Sigmoid colon (tissue), 7 donors: ENCODE results near the gene GIMAP7. TPM values are rescaled to one million over a fixed set of nuclear protein-coding genes. Genes with fewer than 3 reads are reported as not detected.

ENCODE experiments used
- DNase-seq: peaks from one replicate; pipeline ENCODE4 v3.0.0-alpha.2; 2019
- H3K27ac ChIP-seq, 4 donors: fragments of 200-600 bp; sonication (generic); one replicate each; pipeline ENCODE4 v1.5.1; 2016 to 2019; ENCODE audit warnings: mild to moderate bottlenecking in 1 of 4
- H3K27me3 ChIP-seq, 3 donors: fragments of 200-600 bp; sonication (generic); one replicate each; pipeline ENCODE4 v1.5.1; 2019; ENCODE audit warnings: mild to moderate bottlenecking in 1 of 3
- H3K36me3 ChIP-seq, 4 donors: fragments of 200-600 bp; sonication (generic); one replicate each; pipeline ENCODE4 v1.5.1; 2016 to 2019
- H3K4me1 ChIP-seq, 4 donors: fragments of 200-600 bp; sonication (generic); one replicate each; pipeline ENCODE4 v1.5.1; 2017 to 2019
- H3K4me3 ChIP-seq, 4 donors: fragments of 200-600 bp; sonication (generic); one replicate each; pipeline ENCODE4 v1.5.1; 2017 to 2019; ENCODE audit warnings: mild to moderate bottlenecking in 2 of 4, moderate library complexity in 1 of 4
- H3K9me3 ChIP-seq, 4 donors: fragments of 200-600 bp in 3 of 4; sonication (generic) in 3 of 4; one replicate each; pipeline versions ENCODE4 v1.5.1 to v1.6.1; 2013 to 2019
- EP300 ChIP-seq, 4 donors: sonication (generic); formaldehyde crosslinking; IDR thresholded peaks; one replicate each; pipeline ENCODE4 v1.6.1; 2017; ENCODE audit warnings: antibody characterized with exemption in 4 of 4
- POLR2A ChIP-seq, 2 donors: fragments of 450-650 bp; IDR thresholded peaks; one replicate each; pipeline ENCODE4 v1.6.1; 2016; ENCODE audit warnings: antibody characterized with exemption in 2 of 2, mild to moderate bottlenecking in 2 of 2, moderate library complexity in 2 of 2
- POLR2AphosphoS5 ChIP-seq, 4 donors: sonication (generic); formaldehyde crosslinking; IDR thresholded peaks; one replicate each; pipeline ENCODE4 v1.6.1; 2017; ENCODE audit warnings: antibody characterized with exemption in 4 of 4
- WGBS, 2 donors: extraction: QIAGEN DNeasy Blood & Tissue Kit; methylation state at CpG; one replicate each; pipeline ENCODE4 v1.1.7; 2013; 5-methylcytosine and 5-hydroxymethylcytosine counted together
- intact Hi-C: fragments of 100-400 bp; cut with DNase I; formaldehyde crosslinking; loops from one replicate; pipeline ENCODE4 v1.15.1; 2023
- polyA plus RNA-seq, 3 donors: library from polyadenylated mRNA; stranded (reverse); fragments of 200-250 nt; gene quantifications; one replicate each; pipeline ENCODE4 v1.2.3, GENCODE V29; 2013
- total RNA-seq, 4 donors: library from RNA; depleted of rRNA; stranded (reverse); fragments of >200 nt; gene quantifications; one replicate each; pipeline ENCODE4 v1.1.0, GENCODE V29; 2016
- TF ChIP-seq, protein P1 (sequence below), 4 experiments: fragments of 450-650 bp in 3 of 4; fragments of 200-600 bp in 1 of 4; IDR thresholded peaks; one replicate each; pipeline ENCODE4 v1.5.1; 2016 to 2019; ENCODE audit warnings: antibody characterized with exemption in 4 of 4, mild to moderate bottlenecking in 3 of 4, moderate library complexity in 2 of 4
- donor health status: healthy with polysubstance abuse.
- donor health status: Bipolar disorder and iron deficiency.
- donor health status: healthy.

The GIMAP7 gene
- total RNA-seq (10 to 100 TPM; 10.0 to 15.1 (median 13.3) TPM), polyA plus RNA-seq (10 to 100 TPM in 2 of 3 donors, 1 to 10 TPM in 1; 8.6 to 42.9 (median 12.6) TPM)

DNA sequence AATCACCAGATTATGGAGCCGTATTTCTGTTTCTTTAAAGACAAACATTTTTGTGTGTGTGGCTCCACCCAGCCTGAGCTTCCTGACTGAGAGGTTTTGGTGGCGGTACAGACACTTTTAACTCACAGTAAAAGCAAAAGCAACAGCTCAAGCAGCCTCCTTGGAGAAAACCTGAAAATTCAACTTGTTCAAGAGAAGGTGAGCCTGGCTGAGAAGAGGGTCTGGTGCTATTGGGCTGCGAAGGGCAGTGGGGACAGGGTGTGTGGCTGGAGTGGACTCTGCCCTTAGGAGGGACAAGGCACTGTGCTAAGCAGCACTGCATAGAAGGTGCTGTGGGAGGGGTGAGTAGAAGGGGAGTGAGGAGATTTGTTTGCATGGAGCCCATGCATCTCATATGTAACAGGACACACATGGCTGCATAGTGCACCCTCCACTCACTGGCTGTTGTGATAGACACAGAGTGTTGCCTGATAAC, at the start of gene GIMAP7:
Gene GIMAP7 (plus strand): TSS at position 125 of the 475 bp plus-strand sequence. CDS start 5,103 bp downstream, outside the sequence.
- Histone ChIP-seq H3K4me1 (no peaks in the 10 kb centered on the region), H3K9me3 (no peaks in the 10 kb centered on the region), H3K36me3 (no peaks in the 10 kb centered on the region), H3K4me3 (peak within 1 kb of the TSS; percentile 8 to 38 (median 28)), H3K27ac (peak within 1 kb of the TSS; percentile 12 to 66 (median 50)), H3K27me3 (no peaks in the 10 kb centered on the region)
- 10 to 14% methylated on average over 3 of the region's 3 CpGs for WGBS, 2 donors
- intact Hi-C loops = no loop called here
- DNase-seq = no peak
- peak in 3 of 4 donors; percentile 19 to 35 (median 29) for TF ChIP-seq POLR2AphosphoS5 (IDR thresholded peaks at IDR 0.05)
- TF ChIP-seq POLR2A (IDR thresholded peaks at IDR 0.05) = peak in 1 of 2 donors; percentile 17
- TF ChIP-seq, protein P1, sequence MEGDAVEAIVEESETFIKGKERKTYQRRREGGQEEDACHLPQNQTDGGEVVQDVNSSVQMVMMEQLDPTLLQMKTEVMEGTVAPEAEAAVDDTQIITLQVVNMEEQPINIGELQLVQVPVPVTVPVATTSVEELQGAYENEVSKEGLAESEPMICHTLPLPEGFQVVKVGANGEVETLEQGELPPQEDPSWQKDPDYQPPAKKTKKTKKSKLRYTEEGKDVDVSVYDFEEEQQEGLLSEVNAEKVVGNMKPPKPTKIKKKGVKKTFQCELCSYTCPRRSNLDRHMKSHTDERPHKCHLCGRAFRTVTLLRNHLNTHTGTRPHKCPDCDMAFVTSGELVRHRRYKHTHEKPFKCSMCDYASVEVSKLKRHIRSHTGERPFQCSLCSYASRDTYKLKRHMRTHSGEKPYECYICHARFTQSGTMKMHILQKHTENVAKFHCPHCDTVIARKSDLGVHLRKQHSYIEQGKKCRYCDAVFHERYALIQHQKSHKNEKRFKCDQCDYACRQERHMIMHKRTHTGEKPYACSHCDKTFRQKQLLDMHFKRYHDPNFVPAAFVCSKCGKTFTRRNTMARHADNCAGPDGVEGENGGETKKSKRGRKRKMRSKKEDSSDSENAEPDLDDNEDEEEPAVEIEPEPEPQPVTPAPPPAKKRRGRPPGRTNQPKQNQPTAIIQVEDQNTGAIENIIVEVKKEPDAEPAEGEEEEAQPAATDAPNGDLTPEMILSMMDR (IDR thresholded peaks at IDR 0.05) = no peak
- no peak for TF ChIP-seq EP300 (IDR thresholded peaks at IDR 0.05)

DNA sequence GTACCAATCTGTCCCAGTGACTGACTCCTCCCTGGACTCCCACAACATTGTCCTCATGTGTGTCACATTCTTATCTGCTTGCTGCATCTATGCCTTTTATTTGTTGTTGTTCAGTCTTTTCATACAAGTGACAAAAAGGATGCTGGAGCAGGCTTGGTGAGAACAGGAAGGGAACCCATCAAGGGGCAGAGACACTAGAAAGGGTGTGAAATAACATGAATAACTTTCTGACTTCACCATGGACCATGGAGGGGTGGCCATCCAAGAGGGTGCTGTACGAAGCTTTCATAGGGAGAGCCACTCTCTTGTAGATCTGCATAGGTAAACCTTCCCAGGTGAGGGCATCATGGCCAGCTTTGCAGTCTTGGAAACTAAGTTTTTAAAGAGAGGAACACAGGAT, 49.7 kb upstream of the GIMAP7 start:
- peaks cover 0 to 10% (median 4%) of the 10 kb centered on the region in 4 donors for H3K9me3 ChIP-seq
- intact Hi-C loops = no loop called here
- H3K4me1 ChIP-seq = no peaks in the 10 kb centered on the region
- H3K36me3 ChIP-seq = no peaks in the 10 kb centered on the region
- TF ChIP-seq EP300 (IDR thresholded peaks at IDR 0.05) = no peak
- TF ChIP-seq, protein P1 (IDR thresholded peaks at IDR 0.05) = no peak
- TF ChIP-seq POLR2AphosphoS5 (IDR thresholded peaks at IDR 0.05) = no peak
- TF ChIP-seq POLR2A (IDR thresholded peaks at IDR 0.05) = no peak
- no peak overlapping the region for H3K4me3 ChIP-seq
- H3K27ac ChIP-seq = no peak overlapping the region
- DNase-seq = no peak
- WGBS, 2 donors = 87 to 94% methylated on average over 1 of the region's 1 CpG
- H3K27me3 ChIP-seq = no peaks in the 10 kb centered on the region

DNA sequence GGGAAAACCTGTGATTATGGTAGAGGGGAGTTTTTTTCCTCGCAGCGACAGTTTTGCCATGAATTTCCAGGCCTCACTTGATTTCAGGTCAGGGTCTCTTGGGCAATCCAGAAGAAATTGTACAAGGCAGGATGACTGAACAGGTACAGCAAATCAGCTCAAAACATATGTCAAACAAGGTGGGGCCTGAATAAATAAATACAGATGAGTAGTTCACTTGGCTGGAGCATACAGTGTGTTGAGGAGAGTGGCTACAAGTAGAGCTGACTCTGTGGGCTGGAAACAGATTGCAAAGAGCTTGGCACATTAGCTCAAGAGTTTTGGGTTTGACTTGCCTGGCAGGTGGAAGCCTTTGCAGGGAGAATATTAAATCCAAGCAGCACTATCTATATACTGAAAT, 49.3 kb upstream of the GIMAP7 start:
- H3K36me3 ChIP-seq = no peaks in the 10 kb centered on the region
- peaks cover 0 to 10% (median 2%) of the 10 kb centered on the region in 4 donors for H3K9me3 ChIP-seq
- DNase-seq = no peak
- TF ChIP-seq, protein P1 (IDR thresholded peaks at IDR 0.05) = no peak
- TF ChIP-seq EP300 (IDR thresholded peaks at IDR 0.05) (no peak), POLR2A (IDR thresholded peaks at IDR 0.05) (no peak), POLR2AphosphoS5 (IDR thresholded peaks at IDR 0.05) (no peak)
- no peak overlapping the region for H3K27ac ChIP-seq
- no peaks in the 10 kb centered on the region for H3K4me1 ChIP-seq
- H3K27me3 ChIP-seq = no peaks in the 10 kb centered on the region
- intact Hi-C loops = no loop called here
- no peak overlapping the region for H3K4me3 ChIP-seq
- 97 to 98% methylated on average over 2 of the region's 2 CpGs for WGBS, 2 donors

DNA sequence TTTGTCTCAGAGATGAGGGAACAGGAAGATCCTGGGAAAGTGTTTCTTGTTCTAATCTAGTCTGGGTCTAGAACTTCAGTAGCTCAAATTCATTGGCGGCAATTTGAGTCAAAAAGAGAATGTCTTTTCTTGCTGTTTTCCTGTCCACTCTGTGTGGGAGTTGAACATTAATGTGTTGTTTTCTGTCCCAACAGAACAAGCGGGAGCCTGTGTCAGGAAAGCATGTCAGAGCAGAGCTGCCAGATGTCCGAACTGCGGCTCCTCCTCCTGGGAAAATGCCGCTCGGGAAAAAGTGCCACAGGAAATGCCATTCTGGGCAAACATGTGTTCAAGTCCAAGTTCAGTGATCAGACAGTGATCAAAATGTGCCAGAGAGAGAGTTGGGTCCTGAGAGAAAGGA, 48.2 kb upstream of the GIMAP7 start:
- Histone ChIP-seq H3K4me3 (peak overlapping the region in 1 of 4 donors; percentile 23), H3K9me3 (peaks cover 0 to 6% (median 0%) of the 10 kb centered on the region in 4 donors), H3K27ac (peak overlapping the region in 1 of 4 donors; percentile 34), H3K4me1 (no peaks in the 10 kb centered on the region), H3K36me3 (no peaks in the 10 kb centered on the region), H3K27me3 (no peaks in the 10 kb centered on the region)
- no peak for DNase-seq
- 85 to 89% methylated on average over 6 of the region's 6 CpGs for WGBS, 2 donors
- TF ChIP-seq POLR2A (IDR thresholded peaks at IDR 0.05) = no peak
- peak in 1 of 4 donors; percentile 6 for TF ChIP-seq POLR2AphosphoS5 (IDR thresholded peaks at IDR 0.05)
- TF ChIP-seq, protein P1 (IDR thresholded peaks at IDR 0.05) = no peak
- intact Hi-C loops = no loop called here

DNA sequence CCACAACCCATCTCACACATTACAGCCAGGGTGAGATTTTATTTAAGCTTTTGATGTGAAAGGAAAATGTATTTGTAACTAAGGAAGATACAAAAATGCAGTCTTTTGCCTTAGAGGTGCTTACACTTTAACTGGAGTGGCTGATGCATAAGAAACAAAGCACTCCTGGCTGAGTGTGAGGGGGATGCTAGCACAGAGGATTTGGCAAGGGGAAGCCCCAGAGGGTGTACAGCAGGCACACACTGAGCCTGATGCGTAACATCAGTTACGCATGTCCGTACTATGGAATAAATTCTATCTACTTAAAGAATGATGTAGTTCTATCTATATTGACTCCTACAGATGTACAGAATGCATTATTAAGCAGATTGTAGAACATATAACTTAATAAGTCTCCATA, 46.4 kb upstream of the GIMAP7 start:
- no peak for TF ChIP-seq EP300 (IDR thresholded peaks at IDR 0.05)
- no peak for TF ChIP-seq POLR2A (IDR thresholded peaks at IDR 0.05)
- TF ChIP-seq, protein P1 (IDR thresholded peaks at IDR 0.05) = no peak
- no peak for TF ChIP-seq POLR2AphosphoS5 (IDR thresholded peaks at IDR 0.05)
- WGBS, 2 donors = 94 to 98% methylated on average over 3 of the region's 3 CpGs
- no peak for DNase-seq
- H3K4me1 ChIP-seq = no peaks in the 10 kb centered on the region
- intact Hi-C loops = no loop called here
- H3K4me3 ChIP-seq = peak overlapping the region in 3 of 4 donors; percentile 2 to 23 (median 4)
- H3K9me3 ChIP-seq = peaks cover 0 to 2% (median 0%) of the 10 kb centered on the region in 4 donors
- H3K27ac ChIP-seq = peak overlapping the region in 1 of 4 donors; percentile 19
- H3K36me3 ChIP-seq = no peaks in the 10 kb centered on the region
- H3K27me3 ChIP-seq = no peaks in the 10 kb centered on the region
